Panc1 (cell line): ENCODE measurements around the gene PTGR1. TPM values are rescaled to one million over a fixed set of nuclear protein-coding genes. Genes with fewer than 3 reads are reported as not detected.

Experiments used
- ATAC-seq: fragments of 200-7000 bp; cut with Tn5 transposase; 2 replicates; pipeline ENCODE4 v1.9.1; 2020; ENCODE audit warnings: mild to moderate bottlenecking, moderate library complexity
- BruUV-seq: library from RNA; stranded (reverse); fragments of 400-500 nt; replicated peaks from 2 replicates; lab custom pipeline; 2021; lab: Mats Ljungman, UMichigan
- CTCF ChIA-PET: fragments of 300-600 bp; sonication (Branson Sonifier 250); formaldehyde crosslinking; loops from one replicate; lab custom pipeline; 2022; ENCODE audit warnings: antibody characterized with exemption; lab: Charles Lee
- POLR2A ChIA-PET: fragments of 300-600 bp; sonication (Branson Sonifier 250); formaldehyde crosslinking; loops from one replicate; lab custom pipeline; 2022; ENCODE audit warnings: antibody characterized with exemption; lab: Charles Lee
- DNase-seq: peaks from one replicate; pipeline ENCODE4 v3.0.0-alpha.2; 2010; ENCODE audit warnings: low read depth, low spot score
- H3K27ac ChIP-seq: 2 replicates; pipeline ENCODE4 v1.5.1; 2011; ENCODE audit warnings: mild to moderate bottlenecking, low read length, inconsistent platforms
- H3K27me3 ChIP-seq: fragments of 200-500 bp; sonication (Bioruptor generic); 2 replicates; pipeline ENCODE4 v1.6.0; 2014; ENCODE audit warnings: low read length, inconsistent platforms; ENCODE audit not compliant: control insufficient read depth, insufficient read depth
- H3K36me3 ChIP-seq: fragments of 200-500 bp; sonication (Bioruptor generic); 2 replicates; pipeline ENCODE4 v1.5.1; 2014; ENCODE audit warnings: inconsistent platforms, mild to moderate bottlenecking, low read length, moderate library complexity; ENCODE audit not compliant: control insufficient read depth, insufficient read depth
- H3K4me1 ChIP-seq: 2 replicates; pipeline ENCODE4 v1.5.1; 2011; ENCODE audit warnings: inconsistent platforms, mild to moderate bottlenecking, low read length, moderate library complexity; ENCODE audit not compliant: control insufficient read depth, insufficient read depth
- H3K4me3 ChIP-seq, 2 experiments: 2 replicates each; pipeline ENCODE4 v1.5.1; 2011 to 2012; ENCODE audit warnings: low read depth in 2 of 2, low read length in 2 of 2, mild to moderate bottlenecking in 2 of 2, inconsistent platforms in 1 of 2, moderate library complexity in 1 of 2
- H3K9me3 ChIP-seq: fragments of 200-500 bp; sonication (Bioruptor generic); 2 replicates; pipeline ENCODE4 v1.5.1; 2014; ENCODE audit warnings: low read depth, mild to moderate bottlenecking, inconsistent platforms, low read length, moderate library complexity; ENCODE audit not compliant: control insufficient read depth, insufficient read depth
- CTCF ChIP-seq: fragments of 450-650 bp; IDR thresholded peaks from 2 replicates; pipeline ENCODE4 v1.5.1; 2017; ENCODE audit warnings: mild to moderate bottlenecking
- POLR2AphosphoS5 ChIP-seq: IDR thresholded peaks from 2 replicates; pipeline ENCODE4 v1.6.1; 2012; ENCODE audit warnings: mild to moderate bottlenecking, low read depth, low read length, moderate library complexity
- REST ChIP-seq, 2 experiments: IDR thresholded peaks; 2 replicates each; pipeline ENCODE4 v1.6.1; 2011 to 2012; ENCODE audit warnings: low read depth in 2 of 2, control low read depth in 1 of 2, low read length in 1 of 2, mild to moderate bottlenecking in 1 of 2, moderate library complexity in 1 of 2; ENCODE audit not compliant: insufficient read depth in 1 of 2
- SIN3A ChIP-seq: IDR thresholded peaks from 2 replicates; pipeline ENCODE4 v1.6.1; 2012; ENCODE audit warnings: low read depth, mild to moderate bottlenecking, low read length, moderate library complexity, borderline replicate concordance; ENCODE audit not compliant: insufficient read depth
- TCF7L2 ChIP-seq: IDR thresholded peaks from 2 replicates; pipeline ENCODE4 v1.6.1; 2011; ENCODE audit warnings: mild to moderate bottlenecking, low read depth, low read length, inconsistent platforms
- in situ Hi-C: cut with HindIII; loops from 2 replicates; pipeline ENCODE4 v1.10.0; 2016; ENCODE audit warnings: low sequenced_read_pairs, low pct_unique_long_range_greater_than_20kb
- intact Hi-C: fragments of 100-400 bp; cut with micrococcal nuclease; formaldehyde crosslinking; loops from one replicate; pipeline ENCODE4 v1.10.0; 2022; ENCODE audit not compliant: unreplicated experiment
- total RNA-seq: library from RNA; stranded (reverse); gene quantifications from one replicate; pipeline ENCODE4 v1.2.1, GENCODE V29; 2021; ENCODE audit not compliant: unreplicated experiment

PTGR1 gene
- total RNA-seq, 1 experiment from 2014 or later, result 46.0 TPM

- Histone ChIP-seq H3K4me1 (no peaks in the 10 kb centered on the region), H3K4me3 (no peak overlapping the region), H3K36me3 (no peaks in the 10 kb centered on the region), H3K9me3 (peaks cover 5% of the 10 kb centered on the region; the same call in 1 of the 2 replicates), H3K27ac (no peak overlapping the region), H3K27me3 (no peaks in the 10 kb centered on the region)
- no peak for ATAC-seq
- in situ Hi-C loops (no loop called here), intact Hi-C loops (no loop called here)
- TF ChIP-seq SIN3A (no peak), POLR2AphosphoS5 (no peak), REST (IDR thresholded peaks at IDR 0.05; ENCODE audit: insufficient read depth in 1 of 2, low read depth in 2 of 2, low read length in 1 of 2) (no peak), TCF7L2 (no peak), CTCF (no peak)
- no peak for DNase-seq
- ChIA-PET CTCF (no interaction called here), POLR2A (no interaction called here)
- no TSS peak for BruUV-seq
Measured at GRCh38 chr9:111531716-111532115, 67.7 kb downstream of the PTGR1 start.

GRCh38 chr9:111529787-111530186 lies 69.7 kb downstream of the PTGR1 start:
- intact Hi-C loops (no loop called here), in situ Hi-C loops (no loop called here)
- TF ChIP-seq REST (IDR thresholded peaks at IDR 0.05; ENCODE audit: insufficient read depth in 1 of 2, low read depth in 2 of 2, low read length in 1 of 2) (no peak), SIN3A (no peak)
- POLR2A ChIA-PET, result no interaction called here
- no peaks in the 10 kb centered on the region for H3K4me1 ChIP-seq
- DNase-seq (no peak), ATAC-seq (no peak)
- no peaks in the 10 kb centered on the region for H3K36me3 ChIP-seq
- H3K9me3 ChIP-seq, result no peaks in the 10 kb centered on the region
- CTCF ChIA-PET, result interaction anchor here (0.6 to 0.7 kb wide), 2 partner anchors 21 to 47 kb away, joined by 5 to 7 read pairs; no protein-coding TSS in a partner anchor
- H3K27ac ChIP-seq, result no peak overlapping the region
- no peak overlapping the region for H3K4me3 ChIP-seq
- H3K27me3 ChIP-seq, result no peaks in the 10 kb centered on the region
- BruUV-seq, result no TSS peak
